GM19193 (cell line): ENCODE results near the gene NACAD.

Source experiments
- POLR2A ChIP-seq: IDR thresholded peaks from 4 replicates; pipeline ENCODE4 v1.6.1; 2011; ENCODE audit not compliant: insufficient read depth, insufficient read length; ENCODE audit errors: extremely low read depth

The NACAD gene

DNA sequence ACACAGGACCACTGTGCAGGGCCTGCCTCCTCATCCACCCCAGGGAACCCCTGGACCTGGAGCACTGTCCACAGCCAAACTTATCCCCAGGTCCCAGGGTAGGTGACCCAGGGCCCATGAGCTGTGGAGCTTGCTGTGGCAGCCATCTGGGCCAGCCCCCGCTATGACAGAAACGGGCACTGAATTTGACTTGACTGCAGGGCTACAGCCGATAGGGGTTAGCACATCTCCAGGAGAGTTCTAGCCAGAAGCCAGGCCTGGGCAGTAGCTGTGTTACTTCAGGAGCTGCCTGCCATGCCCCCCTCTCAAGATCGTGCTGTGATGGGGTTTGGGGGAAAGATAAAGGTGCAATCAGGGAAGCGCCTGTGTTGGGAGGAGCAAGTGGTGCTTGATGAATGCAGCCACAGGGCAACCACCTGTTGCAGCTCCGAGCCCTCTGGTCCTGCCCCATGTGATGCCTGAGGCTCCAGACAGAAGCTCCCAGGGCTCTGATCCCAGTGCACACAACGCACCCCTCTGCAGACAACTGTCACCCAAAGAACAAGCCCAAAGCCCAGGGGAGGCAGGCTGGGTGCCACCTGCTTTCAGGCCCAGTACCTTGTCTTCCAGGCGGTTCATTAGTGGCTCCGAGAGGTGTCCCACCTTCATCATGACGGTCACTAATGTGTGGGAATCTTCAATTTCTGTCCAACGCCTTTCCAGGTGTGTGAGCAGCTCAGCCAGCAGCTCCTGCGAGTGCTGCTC lies 16.2 kb upstream of the NACAD start:
- TF ChIP-seq POLR2A: no peak

DNA sequence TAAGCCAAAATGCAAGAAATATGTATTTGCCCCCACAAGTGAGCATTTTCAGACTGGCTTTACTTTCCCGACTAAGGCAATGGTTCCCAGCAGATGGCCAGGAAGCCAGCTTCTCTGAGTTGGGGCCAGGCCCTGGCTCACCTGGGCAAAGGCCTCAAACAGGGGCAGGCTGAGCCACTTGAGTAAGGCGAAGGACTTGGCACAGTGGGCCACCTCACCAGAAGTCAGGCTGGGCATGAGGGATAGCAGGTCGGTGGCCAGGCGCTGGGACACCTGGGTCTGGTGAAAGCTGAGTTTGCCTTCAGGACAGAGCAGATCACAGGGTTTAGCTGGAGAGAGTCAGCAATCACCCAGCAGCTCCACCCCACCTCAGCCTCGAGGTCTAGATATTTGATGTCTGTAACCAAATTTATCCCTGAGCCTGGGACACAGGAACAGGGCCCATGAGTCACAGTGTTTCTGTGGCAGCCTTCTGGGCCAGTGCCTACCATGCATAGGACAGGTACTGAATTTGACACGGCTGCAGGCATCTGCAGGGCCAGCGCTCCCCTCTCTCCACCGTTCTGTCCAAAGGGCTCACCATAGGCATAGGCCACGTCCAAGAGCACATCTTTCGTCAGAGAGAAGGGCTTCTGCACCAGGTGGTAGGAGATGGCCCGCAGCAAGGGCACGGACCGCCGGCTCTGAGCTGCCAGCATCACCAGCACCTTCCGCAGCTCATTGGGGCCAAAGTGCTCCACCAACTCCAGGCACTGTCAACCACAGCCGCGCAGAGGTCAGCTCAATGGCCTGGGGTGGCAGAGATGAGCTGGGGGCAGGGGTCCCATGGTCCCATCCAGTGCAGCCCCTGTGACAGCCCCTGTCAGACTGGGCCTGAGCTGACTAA lies 15.4 kb upstream of the NACAD start:
- no peak for TF ChIP-seq POLR2A

DNA sequence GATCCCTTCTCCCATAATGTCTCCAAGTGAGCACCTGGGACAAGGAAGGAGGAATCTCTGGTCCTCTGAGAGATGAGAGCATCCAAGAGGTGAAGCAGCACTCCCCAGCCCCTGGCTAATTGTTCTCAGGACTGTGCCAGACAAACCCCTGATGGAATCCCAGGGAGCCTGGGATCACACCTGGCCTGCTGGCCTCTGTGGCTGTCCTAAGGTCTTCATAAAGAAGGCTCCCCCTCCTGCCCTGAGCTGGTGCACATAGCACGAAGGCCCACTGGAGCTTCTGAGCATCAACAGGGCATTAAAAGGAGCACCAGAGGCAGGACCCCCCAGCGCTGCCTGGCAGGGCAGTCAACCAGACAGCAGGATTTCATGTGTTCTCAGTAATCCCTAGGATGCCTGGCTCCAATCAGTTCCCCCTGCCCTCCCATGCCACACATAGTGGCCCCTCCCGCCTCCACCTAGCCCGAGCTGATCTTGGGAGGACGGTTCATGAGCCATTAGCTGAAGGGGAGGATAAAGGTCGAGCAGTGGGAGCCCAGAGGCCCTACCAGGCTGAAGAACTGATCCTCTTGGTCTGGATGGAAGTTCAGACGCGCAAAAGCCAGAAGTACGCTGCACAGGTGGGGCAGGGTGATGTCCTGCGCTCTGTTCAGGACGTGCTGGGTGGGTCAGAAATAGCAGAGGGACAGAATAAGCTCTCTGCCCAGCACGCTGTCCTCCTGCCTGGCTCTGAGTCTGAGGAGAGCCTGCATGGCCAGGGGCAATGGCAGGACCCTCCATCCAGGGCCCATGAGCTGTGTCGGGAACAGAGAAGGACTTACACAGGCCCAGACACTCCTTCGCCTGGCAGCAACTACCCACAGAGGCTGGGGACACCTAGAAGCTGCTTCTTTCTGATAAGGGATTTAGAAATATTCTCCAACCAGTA lies 14.3 kb upstream of the NACAD start:
- TF ChIP-seq POLR2A: no peak

DNA sequence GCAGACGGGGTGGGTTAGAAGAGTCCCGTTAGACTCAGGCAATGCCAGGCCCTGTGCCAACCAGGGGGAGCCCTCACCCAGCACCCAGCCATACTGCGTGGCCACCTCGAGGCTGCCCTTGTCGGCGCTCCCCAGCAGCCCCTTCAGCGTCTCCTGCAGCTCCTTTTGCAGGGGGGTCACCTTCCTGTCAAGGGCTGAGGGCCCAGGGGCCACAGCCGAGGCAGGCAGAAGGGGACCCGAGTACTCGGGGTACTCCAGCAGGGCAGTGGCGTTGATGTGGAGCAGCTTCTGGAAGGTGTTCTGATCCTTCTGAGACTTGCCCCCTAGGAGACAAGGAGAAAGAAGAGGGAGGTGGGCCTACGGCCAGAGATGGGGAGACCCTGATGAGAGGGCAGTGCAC lies 13.0 kb upstream of the NACAD start:
- TF ChIP-seq POLR2A: no peak

DNA sequence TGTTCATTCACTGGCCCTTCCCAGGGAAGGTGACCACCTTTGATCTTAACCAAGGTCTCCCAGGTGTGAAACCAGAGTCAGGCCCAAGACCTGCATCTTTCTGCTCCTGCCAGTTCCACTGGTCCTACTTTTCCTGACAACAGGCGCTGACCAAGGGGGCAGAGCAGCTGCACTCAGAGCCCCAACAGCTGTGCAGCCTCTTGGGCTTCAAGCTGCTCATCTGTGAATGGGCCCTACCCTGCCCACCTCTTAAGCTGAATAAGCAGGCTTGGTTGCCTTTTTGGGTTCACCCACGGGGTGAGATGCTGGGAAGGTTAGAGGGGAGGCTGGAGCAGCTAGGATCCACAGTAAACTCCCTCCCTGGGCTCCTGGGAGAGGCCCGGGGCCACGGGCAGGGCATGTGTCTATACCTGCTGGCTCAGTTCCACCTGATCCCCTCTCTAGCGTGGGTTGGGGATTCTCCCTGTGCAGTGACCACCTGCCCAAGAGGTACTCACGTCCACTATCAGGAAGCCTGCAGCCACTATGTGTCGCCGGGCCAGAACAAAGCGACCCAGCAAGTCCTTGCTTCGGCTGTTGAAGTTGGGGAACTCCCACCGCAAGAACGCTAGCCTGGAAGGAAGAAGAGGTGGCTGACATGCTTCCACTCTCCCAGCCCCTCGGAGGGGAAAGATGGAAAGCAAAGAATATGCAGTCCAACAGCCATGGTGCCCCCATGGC lies 12.2 kb upstream of the NACAD start:
- TF ChIP-seq POLR2A: no peak

DNA sequence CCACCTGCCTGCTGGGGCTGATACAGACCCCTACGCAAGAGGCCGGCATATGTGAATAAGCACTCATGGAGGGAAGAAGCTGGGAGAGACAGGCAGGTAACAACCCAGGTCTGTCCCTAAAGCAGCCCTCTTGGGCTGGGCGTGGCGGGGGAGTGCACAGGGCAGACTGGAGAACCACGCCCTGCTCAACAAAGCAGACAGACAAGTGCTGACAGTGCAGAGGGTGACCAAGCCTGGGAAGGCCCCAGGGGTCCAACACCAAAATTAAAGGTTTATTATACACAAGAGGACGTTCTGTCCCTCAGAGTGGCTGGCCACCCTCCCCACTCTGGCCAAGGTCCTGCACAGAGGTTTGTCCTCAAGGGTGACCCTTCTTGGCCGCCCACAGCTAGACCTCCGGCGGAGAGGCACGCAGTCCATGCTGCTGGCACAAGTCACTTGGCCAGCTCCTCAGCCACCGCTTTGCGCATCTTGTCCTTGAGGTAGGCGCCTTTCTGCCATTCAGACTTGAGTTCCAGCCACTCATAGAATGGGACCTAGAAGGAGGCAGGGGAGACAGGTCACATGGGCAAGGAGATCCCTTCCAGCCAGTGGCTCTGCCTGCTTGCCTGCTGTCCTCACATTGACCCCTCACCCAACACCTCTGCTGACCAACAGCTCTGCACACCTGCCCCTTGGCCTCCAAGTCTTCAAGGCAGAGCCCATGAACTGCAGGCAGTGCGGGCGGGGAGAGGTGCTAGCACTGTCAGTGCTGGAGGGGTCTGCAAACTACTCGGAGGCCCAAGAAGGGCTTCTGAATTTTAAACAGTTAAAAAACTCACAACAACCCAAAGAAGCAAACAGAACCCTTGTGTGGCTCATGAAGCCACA lies 11.4 kb upstream of the NACAD start:
- TF ChIP-seq POLR2A: no peak

DNA sequence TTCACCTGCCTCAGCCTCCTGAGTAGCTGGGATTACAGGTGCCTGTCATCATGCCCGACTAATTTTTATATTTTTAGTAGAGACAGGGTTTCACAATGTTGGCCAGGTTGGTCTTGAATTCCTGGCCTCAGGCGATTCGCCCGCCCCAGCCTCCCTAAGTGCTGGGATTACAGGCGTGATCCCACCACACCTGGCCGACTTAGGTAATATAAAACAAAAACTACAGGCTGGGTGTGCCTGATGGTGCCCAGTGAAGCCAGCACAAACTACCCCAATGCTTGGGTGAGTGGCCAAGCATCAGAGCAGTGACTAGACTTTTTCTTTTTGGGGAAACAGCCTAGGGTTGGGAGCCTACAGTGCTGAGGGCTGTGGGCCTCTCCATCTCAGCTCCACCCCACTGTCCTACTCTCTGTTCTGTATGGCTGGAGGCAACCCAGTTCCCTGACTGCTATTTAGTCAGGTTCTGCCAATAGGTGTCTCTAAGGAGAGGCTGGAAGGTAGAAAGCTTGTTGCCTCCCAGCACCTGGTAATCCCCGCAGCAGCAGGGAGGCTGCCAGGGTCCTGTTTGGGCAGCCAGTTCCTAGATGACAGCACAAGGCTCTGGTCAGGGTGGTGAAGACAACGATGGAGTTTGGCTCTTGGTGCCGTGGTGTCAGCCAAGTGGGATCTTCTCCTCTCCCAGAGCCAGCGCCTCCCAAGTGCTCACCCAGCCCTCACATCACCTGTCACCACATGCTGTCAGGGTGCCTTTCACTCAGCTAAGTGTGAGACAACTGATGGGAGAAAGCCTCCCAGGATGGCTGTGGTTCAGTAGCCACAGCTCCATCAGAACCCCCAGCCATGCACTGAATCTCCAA lies 10.4 kb upstream of the NACAD start:
- TF ChIP-seq POLR2A: no peak

DNA sequence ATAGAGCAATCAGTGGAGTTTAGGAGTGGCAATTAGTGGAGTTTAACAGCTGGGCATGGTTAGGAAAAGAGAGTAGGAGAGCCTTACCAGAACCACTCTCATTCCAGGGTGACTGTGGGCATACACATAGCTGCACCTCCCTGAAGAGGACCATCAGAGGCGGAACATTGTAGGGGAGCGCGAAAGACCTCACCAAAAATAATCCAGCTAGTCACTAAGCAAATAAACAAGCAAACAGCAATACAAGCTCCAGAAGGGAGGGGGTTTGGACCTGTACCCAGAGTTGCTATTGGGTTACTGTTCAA lies 4.1 kb upstream of the NACAD start:
- TF ChIP-seq POLR2A: no peak

DNA sequence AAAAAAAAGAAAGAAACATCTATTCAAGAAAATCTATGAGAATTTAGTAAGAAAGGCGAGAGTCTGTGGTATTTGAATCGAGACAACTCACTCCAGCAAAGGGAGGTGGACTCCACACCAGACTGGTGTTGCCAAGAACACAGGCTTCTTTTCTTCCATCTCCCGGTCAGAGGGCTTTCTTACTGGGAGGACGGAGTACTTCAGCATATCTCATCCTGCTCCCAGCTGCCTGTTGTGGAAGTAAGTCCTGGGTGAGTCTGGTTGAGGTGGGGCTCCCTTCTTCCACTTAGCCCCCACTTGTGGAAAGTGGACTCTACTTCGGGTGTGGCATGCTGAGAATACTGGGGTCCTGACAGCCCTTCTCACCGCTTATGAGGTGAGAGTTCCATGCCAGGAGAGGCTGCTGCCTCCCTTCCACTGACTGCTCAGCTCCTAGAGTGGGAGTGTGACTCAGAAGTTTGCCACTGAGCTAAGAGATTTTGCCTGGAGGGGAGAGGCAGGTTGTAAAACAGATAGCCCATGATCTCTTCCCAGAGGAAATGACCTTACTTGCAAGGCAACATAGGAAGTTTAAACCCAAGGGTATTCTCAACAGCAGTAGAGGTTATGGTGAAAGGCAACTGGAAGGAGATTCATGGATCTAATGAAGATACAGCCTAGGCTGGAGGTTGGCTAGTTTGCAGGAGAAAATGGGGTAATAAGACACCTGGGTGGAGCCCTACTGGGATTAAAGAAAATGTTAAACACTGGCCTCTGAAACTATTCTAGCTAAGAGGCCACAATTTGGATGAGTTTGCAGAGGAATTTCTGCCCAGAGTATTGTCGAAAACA lies 3.5 kb upstream of the NACAD start:
- TF ChIP-seq POLR2A: no peak

DNA sequence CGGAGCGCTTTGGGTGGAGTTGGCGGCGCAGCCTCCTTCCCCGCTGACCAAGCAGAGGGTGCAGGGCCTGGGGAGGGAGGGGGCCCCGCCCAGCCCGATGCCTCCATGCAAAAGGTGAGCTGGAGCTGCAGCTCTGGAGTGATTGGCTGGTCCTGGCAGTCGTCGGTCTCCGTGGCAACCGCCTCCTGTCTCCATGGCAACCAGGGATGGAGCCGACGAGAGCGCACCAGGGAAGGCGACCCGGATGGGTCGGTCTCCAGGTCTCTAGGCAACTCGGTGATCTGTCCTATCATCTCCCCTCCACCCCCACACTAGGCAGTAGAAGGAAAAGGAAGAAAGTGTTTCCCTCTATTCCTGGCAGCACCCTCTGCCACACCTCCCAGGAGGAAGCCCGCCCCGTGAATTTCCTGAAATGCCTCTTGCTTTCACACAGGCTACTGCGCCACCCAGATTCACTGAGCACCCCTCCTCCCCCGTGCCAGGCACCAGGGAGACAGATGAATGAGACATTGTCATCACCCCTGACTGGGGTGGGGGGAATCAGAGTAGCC lies 647 bp upstream of the NACAD start:
- TF ChIP-seq POLR2A: no peak

DNA sequence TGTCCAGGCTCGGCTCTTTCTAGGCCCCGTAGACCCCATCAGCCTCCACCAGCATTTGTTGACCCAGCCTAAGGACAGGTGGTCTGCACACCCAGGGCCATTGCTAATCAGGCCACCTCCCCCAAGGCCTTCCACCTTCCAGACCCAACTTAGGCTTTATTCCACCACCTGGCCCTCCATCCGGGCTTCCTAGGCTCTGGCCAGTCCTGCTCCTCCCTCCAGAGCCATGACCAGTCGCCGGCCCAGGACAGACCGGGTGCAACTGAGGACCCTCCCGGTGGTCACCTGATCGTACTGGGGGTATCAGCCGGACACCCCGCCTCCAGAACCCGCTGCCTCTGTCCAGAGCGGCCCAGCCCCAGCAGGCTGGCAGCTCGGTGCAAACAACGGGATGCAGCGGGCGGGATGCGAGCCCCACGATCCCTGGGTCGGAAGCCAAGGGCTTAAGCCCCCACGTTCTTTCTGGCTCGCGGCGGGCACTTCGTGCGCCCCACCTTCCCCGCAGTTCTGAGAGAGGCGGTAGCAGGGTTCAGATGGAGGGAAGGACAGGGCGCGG lies 545 bp downstream of the NACAD start:
- TF ChIP-seq POLR2A: no peak

DNA sequence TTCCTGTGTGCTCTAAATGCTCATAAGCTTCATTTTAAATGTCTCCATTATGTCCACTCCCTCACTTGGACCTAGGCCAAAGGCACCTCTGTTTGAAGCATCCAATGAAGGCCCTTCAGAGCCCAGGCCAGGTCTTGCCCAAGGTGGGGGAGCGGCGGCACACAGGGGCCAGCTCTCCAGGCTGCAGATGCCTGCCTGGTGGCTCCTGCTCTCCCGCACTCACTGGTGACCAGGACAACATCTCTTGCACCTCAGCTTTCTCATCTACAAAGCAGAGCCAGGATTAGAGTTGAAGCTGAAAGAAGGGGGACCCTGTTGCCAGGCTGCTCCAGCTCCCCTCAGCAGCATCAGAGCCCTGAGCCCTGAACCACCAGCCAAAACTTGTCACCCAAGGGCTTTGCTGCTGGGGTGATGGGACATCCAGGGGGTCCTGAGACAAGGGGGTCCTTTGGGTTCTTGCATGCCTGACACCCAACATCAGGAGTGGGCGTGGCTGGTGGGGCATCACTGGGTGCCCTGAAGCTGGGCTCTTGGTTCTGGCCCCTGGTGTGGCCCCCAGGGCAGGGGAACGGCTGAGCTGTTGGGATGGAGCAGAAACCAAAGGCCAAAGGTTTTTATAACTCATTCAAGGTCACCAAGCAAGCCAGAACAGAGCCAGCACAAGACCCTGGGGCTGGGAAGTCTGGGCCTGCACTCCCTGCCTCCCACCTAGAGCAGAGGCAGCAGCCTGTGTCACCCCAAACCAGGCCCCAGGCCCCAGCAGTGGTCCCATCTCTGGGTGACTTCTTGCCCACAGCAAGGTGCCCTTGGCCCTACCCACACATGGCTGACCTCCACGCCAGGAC lies 1.2 kb downstream of the NACAD start:
- no peak for TF ChIP-seq POLR2A
